WTC11 (cell line): ENCODE measurements around the gene SLC44A1. TPM values are rescaled to one million over a fixed set of nuclear protein-coding genes. Genes with fewer than 3 reads are reported as not detected.

ENCODE experiments used
- ATAC-seq: fragments of 200-7000 bp; cut with Tn5 transposase; 2 replicates; pipeline ENCODE4 v1.10.0; 2021; ENCODE audit warnings: mild to moderate bottlenecking, moderate library complexity
- CTCF ChIA-PET: fragments of 300-600 bp; sonication (Branson Sonifier 250); formaldehyde crosslinking; loops from one replicate; lab custom pipeline; 2021; ENCODE audit warnings: antibody characterized with exemption; lab: Charles Lee
- POLR2A ChIA-PET: fragments of 350-600 bp; sonication (Branson Sonifier 250); formaldehyde crosslinking; loops from one replicate; lab custom pipeline; 2021; ENCODE audit warnings: antibody characterized with exemption; lab: Charles Lee
- DNase-seq: peaks from one replicate; pipeline ENCODE4 v3.0.0; 2021; ENCODE audit warnings: low spot score
- H3K27ac Mint-ChIP-seq: 2 replicates; pipeline ENCODE4 v1.8.0; 2021; ENCODE audit warnings: mixed read lengths
- H3K27me3 Mint-ChIP-seq: 2 replicates; pipeline ENCODE4 v1.8.0; 2021; ENCODE audit warnings: low read depth, mild to moderate bottlenecking, moderate library complexity, mixed read lengths
- H3K36me3 Mint-ChIP-seq: 2 replicates; pipeline ENCODE4 v1.8.0; 2021; ENCODE audit warnings: mixed read lengths
- H3K4me1 Mint-ChIP-seq: 2 replicates; pipeline ENCODE4 v1.8.0; 2022; ENCODE audit warnings: mixed read lengths
- H3K4me3 Mint-ChIP-seq: 2 replicates; pipeline ENCODE4 v1.8.0; 2021; ENCODE audit warnings: mild to moderate bottlenecking, moderate library complexity, mixed read lengths
- H3K9me3 Mint-ChIP-seq: 2 replicates; pipeline ENCODE4 v1.8.0; 2021; ENCODE audit warnings: mixed read lengths
- AFF4 ChIP-seq: sonication (generic); formaldehyde crosslinking; IDR thresholded peaks from 2 replicates; pipeline ENCODE4 v1.8.1; 2023; ENCODE audit warnings: mild to moderate bottlenecking, missing genetic modification reagents, borderline replicate concordance
- AR ChIP-seq: fragments of 250-450 bp; sonication (Bioruptor Pico); IDR thresholded peaks from 2 replicates; pipeline ENCODE4 v1.9.0; 2021; ENCODE audit warnings: mild to moderate bottlenecking
- ATF6 ChIP-seq: sonication (generic); formaldehyde crosslinking; IDR thresholded peaks from 2 replicates; pipeline ENCODE4 v1.8.1; 2023; ENCODE audit warnings: mild to moderate bottlenecking, missing genetic modification reagents
- CDX4 ChIP-seq: fragments of 250-450 bp; sonication (Bioruptor Pico); IDR thresholded peaks from 2 replicates; pipeline ENCODE4 v1.9.0; 2021; ENCODE audit warnings: moderate library complexity, mild to moderate bottlenecking, inconsistent platforms, borderline replicate concordance
- CTCF ChIP-seq: fragments of 200-600 bp; IDR thresholded peaks from 2 replicates; pipeline ENCODE4 v1.8.0; 2022; ENCODE audit warnings: antibody characterized with exemption
- E2F5 ChIP-seq: sonication (generic); formaldehyde crosslinking; IDR thresholded peaks from 2 replicates; pipeline ENCODE4 v1.8.1; 2022; ENCODE audit warnings: mild to moderate bottlenecking, moderate library complexity, missing genetic modification reagents
- ELF4 ChIP-seq: sonication (generic); formaldehyde crosslinking; IDR thresholded peaks from 2 replicates; pipeline ENCODE4 v1.8.1; 2022; ENCODE audit warnings: low read depth, mild to moderate bottlenecking, moderate library complexity, missing genetic modification reagents
- ERG ChIP-seq: fragments of 250-450 bp; sonication (Bioruptor Pico); IDR thresholded peaks from 2 replicates; pipeline ENCODE4 v1.8.0; 2021; ENCODE audit warnings: mild to moderate bottlenecking
- ETV6 ChIP-seq: sonication (generic); formaldehyde crosslinking; IDR thresholded peaks from 2 replicates; pipeline ENCODE4 v1.8.1; 2022; ENCODE audit warnings: mild to moderate bottlenecking, missing genetic modification reagents
- FOXP1 ChIP-seq: sonication (generic); formaldehyde crosslinking; IDR thresholded peaks from 2 replicates; pipeline ENCODE4 v1.8.0; 2022; ENCODE audit warnings: missing genetic modification reagents, mild to moderate bottlenecking, moderate library complexity, borderline replicate concordance
- GRHL2 ChIP-seq: fragments of 250-450 bp; sonication (Bioruptor Pico); IDR thresholded peaks from 2 replicates; pipeline ENCODE4 v1.8.0; 2022; ENCODE audit warnings: mild to moderate bottlenecking, moderate library complexity; ENCODE audit not compliant: insufficient replicate concordance, severe bottlenecking
- HMGA2 ChIP-seq: fragments of 250-450 bp; sonication (Bioruptor Pico); IDR thresholded peaks from 2 replicates; pipeline ENCODE4 v1.4.0; 2021; ENCODE audit warnings: mild to moderate bottlenecking, moderate library complexity
- JUN ChIP-seq: sonication (generic); formaldehyde crosslinking; IDR thresholded peaks from 2 replicates; pipeline ENCODE4 v1.8.0; 2023; ENCODE audit warnings: mild to moderate bottlenecking, missing genetic modification reagents
- MXD4 ChIP-seq: fragments of 250-450 bp; sonication (Bioruptor Pico); IDR thresholded peaks from 2 replicates; pipeline ENCODE4 v1.8.0; 2021; ENCODE audit warnings: mild to moderate bottlenecking, moderate library complexity, borderline replicate concordance
- ZNF263 ChIP-seq: sonication (generic); formaldehyde crosslinking; IDR thresholded peaks from 2 replicates; pipeline ENCODE4 v1.8.1; 2022; ENCODE audit warnings: low read depth, mild to moderate bottlenecking, moderate library complexity, missing genetic modification reagents
- ZNF317 ChIP-seq: sonication (generic); formaldehyde crosslinking; IDR thresholded peaks from 2 replicates; pipeline ENCODE4 v1.8.1; 2023; ENCODE audit warnings: low read depth, mild to moderate bottlenecking, moderate library complexity, missing genetic modification reagents, borderline replicate concordance
- ZNF416 ChIP-seq: fragments of 250-450 bp; sonication (Bioruptor Pico); IDR thresholded peaks from 2 replicates; pipeline ENCODE4 v1.9.0; 2021; ENCODE audit warnings: mild to moderate bottlenecking, inconsistent platforms
- ZNF425 ChIP-seq: fragments of 250-450 bp; sonication (Bioruptor Pico); conservative IDR thresholded peaks from 2 replicates; pipeline ENCODE4 v1.9.0; 2021; ENCODE audit warnings: mild to moderate bottlenecking
- ZSCAN18 ChIP-seq: fragments of 250-450 bp; sonication (Bioruptor Pico); IDR thresholded peaks from 2 replicates; pipeline ENCODE4 v2.1.2; 2022; ENCODE audit warnings: mild to moderate bottlenecking, moderate library complexity
- total RNA-seq: library from RNA; stranded (reverse); gene quantifications from 3 replicates; pipeline ENCODE4 v1.2.3, GENCODE V29; 2021

Gene SLC44A1
- total RNA-seq, 1 experiment from 2014 or later, result 48.9 TPM

- no peaks in the 10 kb centered on the region for H3K9me3 Mint-ChIP-seq
- H3K4me1 Mint-ChIP-seq, result peaks cover 52% of the 10 kb centered on the region
- H3K27me3 Mint-ChIP-seq, result no peaks in the 10 kb centered on the region
- ChIA-PET CTCF (no interaction called here), POLR2A (no interaction called here)
- DNase-seq, result no peak
- no peak overlapping the region for H3K4me3 Mint-ChIP-seq
- ATAC-seq, result no peak
- H3K36me3 Mint-ChIP-seq, result no peaks in the 10 kb centered on the region
- H3K27ac Mint-ChIP-seq, result no peak overlapping the region
- no peak for TF ChIP-seq MXD4 (CRISPR knock-in tag)
- no peak for TF ChIP-seq ZSCAN18 (CRISPR knock-in tag)
- no peak for TF ChIP-seq AFF4 (CRISPR knock-in tag)
- no peak for TF ChIP-seq ELF4
- TF ChIP-seq ATF6 (CRISPR knock-in tag), result no peak
- no peak for TF ChIP-seq CTCF
- no peak for TF ChIP-seq ZNF416 (CRISPR knock-in tag)
- TF ChIP-seq GRHL2, result no peak
- no peak for TF ChIP-seq ZNF425 (CRISPR knock-in tag)
- no peak for TF ChIP-seq FOXP1
- TF ChIP-seq ERG (CRISPR knock-in tag), result no peak
- no peak for TF ChIP-seq ETV6 (CRISPR knock-in tag)
- no peak for TF ChIP-seq CDX4
- TF ChIP-seq AR (CRISPR knock-in tag), result no peak
- TF ChIP-seq JUN, result no peak
- no peak for TF ChIP-seq HMGA2
- TF ChIP-seq E2F5 (CRISPR knock-in tag), result no peak
- TF ChIP-seq ZNF317 (CRISPR knock-in tag), result no peak
- TF ChIP-seq ZNF263, result no peak
Observed at GRCh38 chr9:105396441-105396840, 152.0 kb downstream of the SLC44A1 start.
